HCT116 (cell line): ENCODE data around the gene ISM1. TPM values are rescaled to one million over a fixed set of nuclear protein-coding genes. Genes with fewer than 3 reads are reported as not detected.

Experiments used
- ATAC-seq: fragments of 200-7000 bp; cut with Tn5 transposase; 2 replicates; pipeline ENCODE4 v1.9.1; 2020; ENCODE audit warnings: mild to moderate bottlenecking, moderate library complexity
- BruUV-seq: library from RNA; stranded (reverse); fragments of 400-500 nt; replicated peaks from 2 replicates; lab custom pipeline; 2021; lab: Mats Ljungman, UMichigan
- CTCF ChIA-PET: fragments of 300-600 bp; sonication (Branson Sonifier 250); formaldehyde crosslinking; loops from one replicate; lab custom pipeline; 2021; ENCODE audit warnings: antibody characterized with exemption; lab: Charles Lee
- POLR2A ChIA-PET: fragments of 300-600, 350-600 bp; sonication (Branson Sonifier 250); formaldehyde crosslinking; loops from one replicate; lab custom pipeline; 2021; ENCODE audit warnings: antibody characterized with exemption; lab: Charles Lee
- RAD21 ChIA-PET, 2 experiments: fragments of 300-600 bp; sonication (Branson Sonifier 250); formaldehyde crosslinking; loops; one replicate each; lab custom pipeline; 2023; ENCODE audit warnings: low total read pairs in 2 of 2; ENCODE audit not compliant: uncharacterized antibody in 2 of 2, unreplicated experiment in 2 of 2, low non-redundant PET in 1 of 2; lab: Charles Lee
- DNase-seq: peaks from one replicate; pipeline ENCODE4 v3.0.0-alpha.2; 2010; ENCODE audit warnings: low read depth, low spot score
- H2AFZ ChIP-seq: fragments of 200-600 bp; shearing (Covaris generic), sonication (generic); 2 replicates; pipeline ENCODE4 v1.6.1; 2017; ENCODE audit warnings: low read depth, mixed run types, mixed read lengths, antibody characterized with exemption, low read length; ENCODE audit not compliant: poor library complexity, severe bottlenecking
- H3K27ac ChIP-seq: 2 replicates; pipeline ENCODE4 v1.5.1; 2012; ENCODE audit warnings: low read depth, low read length
- H3K27me3 ChIP-seq: fragments of 200-600 bp; sonication (generic); 2 replicates; pipeline ENCODE4 v1.6.1; 2016; ENCODE audit warnings: mixed run types, low read length, mixed read lengths; ENCODE audit not compliant: insufficient read depth
- H3K36me3 ChIP-seq, 2 experiments: fragments of 200-500 bp in 1 of 2; fragments of 200-600 bp in 1 of 2; sonication (Bioruptor generic) in 1 of 2; sonication (generic) in 1 of 2; 2 replicates each; pipeline versions ENCODE4 v1.5.1 to v1.6.1; 2014 to 2016; ENCODE audit warnings: low read length in 2 of 2, inconsistent platforms in 1 of 2, mixed read lengths in 1 of 2, mixed run types in 1 of 2; ENCODE audit not compliant: insufficient read depth in 2 of 2, control insufficient read depth in 1 of 2
- H3K4me1 ChIP-seq, 2 experiments: fragments of 200-600 bp in 1 of 2; sonication (generic) in 1 of 2; 2 replicates each; pipeline versions ENCODE4 v1.5.1 to v1.6.1; 2012 to 2017; ENCODE audit warnings: low read length in 2 of 2, inconsistent platforms in 1 of 2, mild to moderate bottlenecking in 1 of 2, mixed read lengths in 1 of 2, mixed run types in 1 of 2, moderate library complexity in 1 of 2; ENCODE audit not compliant: insufficient read depth in 2 of 2, control insufficient read depth in 1 of 2
- H3K4me2 ChIP-seq: fragments of 200-600 bp; sonication (generic); 2 replicates; pipeline ENCODE4 v1.6.1; 2017; ENCODE audit warnings: mixed run types, low read length, mixed read lengths
- H3K4me3 ChIP-seq, 2 experiments: fragments of 200-600 bp in 1 of 2; sonication (generic) in 1 of 2; replicated peaks in 1 of 2; 2 replicates each; pipeline ENCODE4 v1.5.1; 2011 to 2016; ENCODE audit warnings: low read length in 2 of 2, control low read depth in 1 of 2, low read depth in 1 of 2, mild to moderate bottlenecking in 1 of 2, mixed read lengths in 1 of 2, mixed run types in 1 of 2
- H3K79me2 ChIP-seq: fragments of 200-600 bp; sonication (generic); 2 replicates; pipeline ENCODE4 v1.6.1; 2017; ENCODE audit warnings: mild to moderate bottlenecking, mixed run types, low read length, moderate library complexity, mixed read lengths; ENCODE audit not compliant: insufficient read depth
- H3K9ac ChIP-seq: fragments of 200-600 bp; sonication (generic); 2 replicates; pipeline ENCODE4 v1.6.1; 2016; ENCODE audit warnings: low read length, mixed read lengths
- H3K9me2 ChIP-seq: fragments of 200-600 bp; sonication (generic), shearing (Covaris generic); 2 replicates; pipeline ENCODE4 v1.6.1; 2017; ENCODE audit warnings: mixed run types, mild to moderate bottlenecking, moderate library complexity; ENCODE audit not compliant: insufficient read depth
- H3K9me3 ChIP-seq, 2 experiments: fragments of 200-500 bp in 1 of 2; fragments of 200-600 bp in 1 of 2; sonication (Bioruptor generic) in 1 of 2; sonication (generic) in 1 of 2; 2 replicates each; pipeline ENCODE4 v1.6.1; 2014 to 2017; ENCODE audit warnings: low read length in 2 of 2, mixed read lengths in 2 of 2, inconsistent platforms in 1 of 2, low read depth in 1 of 2, mild to moderate bottlenecking in 1 of 2, mixed run types in 1 of 2, moderate library complexity in 1 of 2; ENCODE audit not compliant: control insufficient read depth in 1 of 2, insufficient read depth in 1 of 2
- H4K20me1 ChIP-seq: fragments of 200-600 bp; sonication (generic), shearing (Covaris generic); 2 replicates; pipeline ENCODE4 v1.6.1; 2017; ENCODE audit warnings: mixed run types, mild to moderate bottlenecking, moderate library complexity; ENCODE audit not compliant: insufficient read depth
- ATF3 ChIP-seq: IDR thresholded peaks from 2 replicates; pipeline ENCODE4 v1.6.1; 2012
- CBX3 ChIP-seq: IDR thresholded peaks from 2 replicates; pipeline ENCODE4 v1.6.1; 2012; ENCODE audit warnings: low read depth
- CEBPB ChIP-seq: IDR thresholded peaks from 2 replicates; pipeline ENCODE4 v1.6.1; 2012; ENCODE audit warnings: low read depth
- ELF1 ChIP-seq: IDR thresholded peaks from 2 replicates; pipeline ENCODE4 v1.6.1; 2012; ENCODE audit warnings: low read depth, borderline replicate concordance
- EZH2 ChIP-seq: fragments of 200-600 bp; sonication (generic); IDR thresholded peaks from 2 replicates; pipeline ENCODE4 v1.6.1; 2017; ENCODE audit warnings: antibody characterized with exemption, mixed run types
- FOSL1 ChIP-seq: IDR thresholded peaks from 2 replicates; pipeline ENCODE4 v1.6.1; 2012; ENCODE audit warnings: low read depth
- JUND ChIP-seq: IDR thresholded peaks from 2 replicates; pipeline ENCODE4 v1.6.1; 2012
- POLR2A ChIP-seq: IDR thresholded peaks from 2 replicates; pipeline ENCODE4 v1.7.0; 2011; ENCODE audit warnings: borderline replicate concordance; ENCODE audit not compliant: insufficient read depth, insufficient read length; ENCODE audit errors: extremely low read depth
- POLR2AphosphoS5 ChIP-seq: IDR thresholded peaks from 2 replicates; pipeline ENCODE4 v1.6.1; 2011; ENCODE audit warnings: mild to moderate bottlenecking, low read depth, low read length, moderate library complexity
- SP1 ChIP-seq: IDR thresholded peaks from 2 replicates; pipeline ENCODE4 v1.6.1; 2012; ENCODE audit warnings: low read depth
- TCF7L2 ChIP-seq: IDR thresholded peaks from 2 replicates; pipeline ENCODE4 v1.7.0; 2011; ENCODE audit warnings: borderline replicate concordance, inconsistent platforms; ENCODE audit not compliant: insufficient read depth, insufficient read length; ENCODE audit errors: extremely low read depth
- YY1 ChIP-seq: IDR thresholded peaks from 2 replicates; pipeline ENCODE4 v1.6.1; 2011; ENCODE audit warnings: low read length, low read depth, moderate library complexity, mild to moderate bottlenecking; ENCODE audit not compliant: insufficient replicate concordance; ENCODE audit errors: extremely low read depth
- ZBTB33 ChIP-seq: IDR thresholded peaks from 2 replicates; pipeline ENCODE4 v1.6.1; 2011; ENCODE audit warnings: mild to moderate bottlenecking, low read length, moderate library complexity; ENCODE audit not compliant: insufficient replicate concordance; ENCODE audit errors: extremely low read depth
- ZNF274 ChIP-seq: fragments of 200-500 bp; sonication (Bioruptor generic); IDR thresholded peaks from 2 replicates; pipeline ENCODE4 v1.6.1; 2014; ENCODE audit warnings: mild to moderate bottlenecking, low read depth, low read length, inconsistent platforms
- intact Hi-C: fragments of 100-400 bp; cut with micrococcal nuclease; formaldehyde crosslinking; loops from 2 replicates; pipeline ENCODE4 v1.10.0; 2022
- total RNA-seq: library from RNA; stranded (reverse); gene quantifications from one replicate; pipeline ENCODE4 v1.2.1, GENCODE V29; 2021; ENCODE audit not compliant: unreplicated experiment
- TF ChIP-seq, protein P1 (sequence below): IDR thresholded peaks from 2 replicates; pipeline ENCODE4 v1.6.1; 2012
- TF ChIP-seq, protein P2 (sequence below): IDR thresholded peaks from 2 replicates; pipeline ENCODE4 v1.6.1; 2012; ENCODE audit warnings: low read depth

The ISM1 gene
- total RNA-seq, 1 experiment from 2014 or later = 0.37 TPM

- intact Hi-C loops = no loop called here
- Histone ChIP-seq H2AFZ (no peak overlapping the region), H3K9me2 (no peaks in the 10 kb centered on the region), H3K9me3 (no peaks in the 10 kb centered on the region), H3K79me2 (no peaks in the 10 kb centered on the region), H3K27me3 (peaks cover 10% of the 10 kb centered on the region), H3K4me3 (no peak overlapping the region), H3K36me3 (no peaks in the 10 kb centered on the region), H3K27ac (no peak overlapping the region)
- ChIA-PET POLR2A (no interaction called here), CTCF (no interaction called here), RAD21 (no interaction called here)
- ATAC-seq (no peak), DNase-seq (no peak)
- BruUV-seq = no TSS peak
- no peak for TF ChIP-seq YY1
- TF ChIP-seq FOSL1 = no peak
- no peak for TF ChIP-seq EZH2
- TF ChIP-seq, protein P1, sequence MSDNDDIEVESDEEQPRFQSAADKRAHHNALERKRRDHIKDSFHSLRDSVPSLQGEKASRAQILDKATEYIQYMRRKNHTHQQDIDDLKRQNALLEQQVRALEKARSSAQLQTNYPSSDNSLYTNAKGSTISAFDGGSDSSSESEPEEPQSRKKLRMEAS = no peak
- TF ChIP-seq ELF1 = no peak
- no peak for TF ChIP-seq ZNF274
- TF ChIP-seq SP1 = no peak
- no peak for TF ChIP-seq ATF3
- no peak for TF ChIP-seq POLR2A
- TF ChIP-seq, protein P2, sequence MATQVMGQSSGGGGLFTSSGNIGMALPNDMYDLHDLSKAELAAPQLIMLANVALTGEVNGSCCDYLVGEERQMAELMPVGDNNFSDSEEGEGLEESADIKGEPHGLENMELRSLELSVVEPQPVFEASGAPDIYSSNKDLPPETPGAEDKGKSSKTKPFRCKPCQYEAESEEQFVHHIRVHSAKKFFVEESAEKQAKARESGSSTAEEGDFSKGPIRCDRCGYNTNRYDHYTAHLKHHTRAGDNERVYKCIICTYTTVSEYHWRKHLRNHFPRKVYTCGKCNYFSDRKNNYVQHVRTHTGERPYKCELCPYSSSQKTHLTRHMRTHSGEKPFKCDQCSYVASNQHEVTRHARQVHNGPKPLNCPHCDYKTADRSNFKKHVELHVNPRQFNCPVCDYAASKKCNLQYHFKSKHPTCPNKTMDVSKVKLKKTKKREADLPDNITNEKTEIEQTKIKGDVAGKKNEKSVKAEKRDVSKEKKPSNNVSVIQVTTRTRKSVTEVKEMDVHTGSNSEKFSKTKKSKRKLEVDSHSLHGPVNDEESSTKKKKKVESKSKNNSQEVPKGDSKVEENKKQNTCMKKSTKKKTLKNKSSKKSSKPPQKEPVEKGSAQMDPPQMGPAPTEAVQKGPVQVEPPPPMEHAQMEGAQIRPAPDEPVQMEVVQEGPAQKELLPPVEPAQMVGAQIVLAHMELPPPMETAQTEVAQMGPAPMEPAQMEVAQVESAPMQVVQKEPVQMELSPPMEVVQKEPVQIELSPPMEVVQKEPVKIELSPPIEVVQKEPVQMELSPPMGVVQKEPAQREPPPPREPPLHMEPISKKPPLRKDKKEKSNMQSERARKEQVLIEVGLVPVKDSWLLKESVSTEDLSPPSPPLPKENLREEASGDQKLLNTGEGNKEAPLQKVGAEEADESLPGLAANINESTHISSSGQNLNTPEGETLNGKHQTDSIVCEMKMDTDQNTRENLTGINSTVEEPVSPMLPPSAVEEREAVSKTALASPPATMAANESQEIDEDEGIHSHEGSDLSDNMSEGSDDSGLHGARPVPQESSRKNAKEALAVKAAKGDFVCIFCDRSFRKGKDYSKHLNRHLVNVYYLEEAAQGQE = no peak
- no peak for TF ChIP-seq JUND
- no peak for TF ChIP-seq TCF7L2
- TF ChIP-seq ZBTB33 = no peak
- no peak for TF ChIP-seq CEBPB
- TF ChIP-seq CBX3 = no peak
- no peak for TF ChIP-seq POLR2AphosphoS5
- TF ChIP-seq, all 23 proteins: peak for 0
- Histone ChIP-seq H3K4me2 (no peak overlapping the region), H4K20me1 (no peaks in the 10 kb centered on the region), H3K9ac (no peak overlapping the region), H3K4me1 (no peaks in the 10 kb centered on the region)
Observed at GRCh38 chr20:13200767-13201500, 20.1 kb upstream of the ISM1 start.
